ENCODE measurements around the gene ADAM30.

ADAM30 gene

GRCh38 chr1:119896303-119896702, at the start of gene ADAM30:
TSS of gene ADAM30 (minus strand) at chr1:119896515. CDS start at chr1:119896336, 179 bp downstream.
- FAIRE-seq = no peak

GRCh38 chr1:119943216-119943615, 46.9 kb upstream of the ADAM30 start:
- no peak for FAIRE-seq

- no peak for FAIRE-seq
These were observed 45.1 kb upstream of the ADAM30 start for GRCh38 chr1:119941392-119941791.

- FAIRE-seq = no peak
These were observed 44.4 kb upstream of the ADAM30 start for GRCh38 chr1:119940697-119941096.

GRCh38 chr1:119937198-119937597, 40.9 kb upstream of the ADAM30 start:
- no peak for FAIRE-seq

GRCh38 chr1:119935915-119936314, 39.6 kb upstream of the ADAM30 start:
- no peak for FAIRE-seq

GRCh38 chr1:119935373-119935772, 39.1 kb upstream of the ADAM30 start:
- no peak for FAIRE-seq

GRCh38 chr1:119933397-119933796, 37.1 kb upstream of the ADAM30 start:
- FAIRE-seq = no peak

GRCh38 chr1:119929643-119930315, 33.5 kb upstream of the ADAM30 start:
- FAIRE-seq = no peak

- FAIRE-seq = no peak
These were observed 30.2 kb upstream of the ADAM30 start for GRCh38 chr1:119926553-119926952.

GRCh38 chr1:119924948-119925898, 28.9 kb upstream of the ADAM30 start:
- FAIRE-seq = no peak

- no peak for FAIRE-seq
These were observed 24.0 kb upstream of the ADAM30 start for GRCh38 chr1:119920104-119920968.

- FAIRE-seq = no peak
These were observed 22.9 kb upstream of the ADAM30 start for GRCh38 chr1:119919241-119919640.

- FAIRE-seq = no peak
These were observed 22.0 kb upstream of the ADAM30 start for GRCh38 chr1:119918301-119918700.

- no peak for FAIRE-seq
These were observed 21.2 kb upstream of the ADAM30 start for GRCh38 chr1:119917304-119918055.

- FAIRE-seq = no peak
These were observed 19.2 kb upstream of the ADAM30 start for GRCh38 chr1:119915517-119915916.

GRCh38 chr1:119914071-119914470, 17.8 kb upstream of the ADAM30 start:
- no peak for FAIRE-seq

GRCh38 chr1:119912963-119913362, 16.6 kb upstream of the ADAM30 start:
- FAIRE-seq = no peak

GRCh38 chr1:119911775-119912174, 15.5 kb upstream of the ADAM30 start:
- FAIRE-seq = no peak

- FAIRE-seq = no peak
These were observed 14.3 kb upstream of the ADAM30 start for GRCh38 chr1:119910618-119911017.

GRCh38 chr1:119909890-119910596, 13.7 kb upstream of the ADAM30 start:
- no peak for FAIRE-seq

GRCh38 chr1:119908661-119909060, 12.3 kb upstream of the ADAM30 start:
- FAIRE-seq = no peak

Data from colon (tissue), 2 donors.